Stomach (tissue), 9 donors: ENCODE measurements around the gene NARF. TPM values are rescaled to one million over a fixed set of nuclear protein-coding genes. Genes with fewer than 3 reads are reported as not detected.

Experiments used
- DNase-seq, 2 donors: peaks; one replicate each; pipeline versions ENCODE4 v3.0.0 to v3.0.0-alpha.2; 2013 to 2019
- H3K27ac ChIP-seq, 5 donors: fragments of 200-600 bp in 4 of 5; sonication (generic) in 4 of 5; one replicate each; pipeline ENCODE4 v1.5.1; 2013 to 2019; ENCODE audit warnings: mild to moderate bottlenecking in 1 of 5, moderate library complexity in 1 of 5
- H3K27me3 ChIP-seq, 3 donors: fragments of 200-600 bp; sonication (generic); one replicate each; pipeline ENCODE4 v1.5.1; 2017 to 2019; ENCODE audit warnings: mixed run types in 1 of 3
- H3K36me3 ChIP-seq, 4 donors: fragments of 200-600 bp; sonication (generic); 1 replicate in 3 of 4; 2 replicates in 1 of 4; pipeline ENCODE4 v1.5.1; 2016 to 2019
- H3K4me1 ChIP-seq, 4 donors: fragments of 200-600 bp; sonication (generic); one replicate each; pipeline ENCODE4 v1.5.1; 2016 to 2019
- H3K4me3 ChIP-seq, 4 donors: fragments of 200-600 bp; sonication (generic) in 3 of 4; one replicate each; pipeline ENCODE4 v1.5.1; 2016 to 2019; ENCODE audit warnings: mild to moderate bottlenecking in 1 of 4
- H3K9me3 ChIP-seq, 4 donors: fragments of 200-600 bp; sonication (generic); one replicate each; pipeline ENCODE4 v1.5.1; 2016 to 2019
- EP300 ChIP-seq: sonication (generic); formaldehyde crosslinking; IDR thresholded peaks from one replicate; pipeline ENCODE4 v1.6.1; 2017; ENCODE audit warnings: antibody characterized with exemption
- POLR2A ChIP-seq, 4 donors: fragments of 450-650 bp; IDR thresholded peaks; one replicate each; pipeline ENCODE4 v1.6.1; 2016; ENCODE audit warnings: antibody characterized with exemption in 4 of 4, control low read depth in 2 of 4, mild to moderate bottlenecking in 1 of 4, moderate library complexity in 1 of 4
- POLR2AphosphoS5 ChIP-seq, 3 donors: sonication (generic); formaldehyde crosslinking; IDR thresholded peaks; one replicate each; pipeline ENCODE4 v1.6.1; 2016; ENCODE audit warnings: antibody characterized with exemption in 3 of 3
- WGBS, 5 donors: extraction: QIAGEN DNeasy Blood & Tissue Kit in 3 of 5; methylation state at CpG; one replicate each; pipeline versions ENCODE4 v1.1.5 to v1.1.7; 2013 to 2018; 5-methylcytosine and 5-hydroxymethylcytosine counted together
- intact Hi-C: fragments of 100-400 bp; cut with DNase I; formaldehyde crosslinking; loops from one replicate; pipeline ENCODE4 v1.15.1; 2023; ENCODE audit warnings: low total_unique reads
- polyA plus RNA-seq, 3 donors: library from polyadenylated mRNA; stranded (reverse); fragments of 200-250 nt; gene quantifications; one replicate each; pipeline ENCODE4 v1.2.3, GENCODE V29; 2013
- total RNA-seq, 5 donors: library from RNA; depleted of rRNA; stranded (reverse); fragments of >200 nt; gene quantifications; one replicate each; pipeline versions ENCODE4 v1.1.0 to v1.2.3, GENCODE V29; 2014 to 2016
- TF ChIP-seq, protein P1 (sequence below), 7 experiments: fragments of 450-650 bp in 4 of 7; fragments of 200-600 bp in 3 of 7; sonication (generic) in 3 of 7; IDR thresholded peaks; one replicate each; pipeline ENCODE4 v1.5.1; 2016 to 2019; ENCODE audit warnings: antibody characterized with exemption in 7 of 7, control low read depth in 2 of 7, mild to moderate bottlenecking in 1 of 7
- donor health status: healthy with polysubstance abuse.
- donor health status: Bipolar disorder and iron deficiency.
- donor health status: healthy.

NARF gene
- total and polyA plus RNA-seq, 8 donors, result 29.4 to 83.9 (median 57.4) TPM

DNA sequence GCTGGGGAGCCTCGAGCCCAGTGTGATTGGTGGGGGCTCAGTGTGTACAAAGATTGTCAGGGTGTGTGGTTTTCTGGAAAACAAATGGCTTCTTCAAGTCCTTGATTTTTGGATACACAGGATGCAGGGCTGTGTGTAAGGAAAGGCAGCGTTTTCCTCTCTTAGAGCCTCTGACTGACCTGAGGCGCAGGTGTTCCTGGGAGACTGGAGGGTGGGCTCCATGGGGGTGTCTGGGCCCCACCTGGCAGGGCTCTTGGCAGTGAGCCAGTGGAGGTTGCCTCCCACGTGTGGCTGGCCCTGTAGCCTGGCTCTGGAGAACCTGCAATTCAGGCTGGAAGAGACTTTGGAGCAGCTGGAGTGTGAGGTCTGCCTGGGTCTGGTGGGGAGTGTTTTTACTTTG lies 66.0 kb downstream of the NARF start:
- TF ChIP-seq POLR2A (IDR thresholded peaks at IDR 0.05) (no peak), POLR2AphosphoS5 (IDR thresholded peaks at IDR 0.05) (no peak), EP300 (no peak)
- TF ChIP-seq, protein P1, sequence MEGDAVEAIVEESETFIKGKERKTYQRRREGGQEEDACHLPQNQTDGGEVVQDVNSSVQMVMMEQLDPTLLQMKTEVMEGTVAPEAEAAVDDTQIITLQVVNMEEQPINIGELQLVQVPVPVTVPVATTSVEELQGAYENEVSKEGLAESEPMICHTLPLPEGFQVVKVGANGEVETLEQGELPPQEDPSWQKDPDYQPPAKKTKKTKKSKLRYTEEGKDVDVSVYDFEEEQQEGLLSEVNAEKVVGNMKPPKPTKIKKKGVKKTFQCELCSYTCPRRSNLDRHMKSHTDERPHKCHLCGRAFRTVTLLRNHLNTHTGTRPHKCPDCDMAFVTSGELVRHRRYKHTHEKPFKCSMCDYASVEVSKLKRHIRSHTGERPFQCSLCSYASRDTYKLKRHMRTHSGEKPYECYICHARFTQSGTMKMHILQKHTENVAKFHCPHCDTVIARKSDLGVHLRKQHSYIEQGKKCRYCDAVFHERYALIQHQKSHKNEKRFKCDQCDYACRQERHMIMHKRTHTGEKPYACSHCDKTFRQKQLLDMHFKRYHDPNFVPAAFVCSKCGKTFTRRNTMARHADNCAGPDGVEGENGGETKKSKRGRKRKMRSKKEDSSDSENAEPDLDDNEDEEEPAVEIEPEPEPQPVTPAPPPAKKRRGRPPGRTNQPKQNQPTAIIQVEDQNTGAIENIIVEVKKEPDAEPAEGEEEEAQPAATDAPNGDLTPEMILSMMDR (IDR thresholded peaks at IDR 0.05), result no peak
- peak in 1 of 2 donors; percentile 81 for DNase-seq
- WGBS, 5 donors, result 7 to 38% (median 29%) methylated on average over 3 to 4 of the region's 4 CpGs
- no peak overlapping the region for H3K4me3 ChIP-seq
- H3K36me3 ChIP-seq, result no peaks in the 10 kb centered on the region
- peak overlapping the region in 2 of 5 donors; percentile 2 to 54 for H3K27ac ChIP-seq
- intact Hi-C loops, result no loop called here
- H3K9me3 ChIP-seq, result no peaks in the 10 kb centered on the region
- peaks cover 46 to 92% (median 78%) of the 10 kb centered on the region in 4 donors for H3K4me1 ChIP-seq
- no peaks in the 10 kb centered on the region for H3K27me3 ChIP-seq

DNA sequence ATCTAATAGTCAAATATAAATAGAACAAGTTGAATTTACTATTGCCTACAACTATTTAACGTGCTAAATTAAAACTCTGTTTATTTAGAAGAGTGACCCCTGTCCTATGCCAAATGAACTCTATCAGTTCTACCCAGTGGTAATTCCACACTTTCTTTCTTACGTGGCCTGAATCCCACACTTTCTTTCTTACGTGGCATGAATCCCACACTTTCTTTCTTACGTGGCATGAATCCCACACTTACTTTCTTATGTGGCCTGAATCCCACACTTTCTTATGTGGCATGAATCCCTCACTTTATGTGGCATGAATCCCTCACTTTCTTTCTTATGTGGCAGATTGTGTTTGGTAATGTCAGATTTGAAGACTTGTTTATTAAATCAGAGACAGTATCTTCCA lies 67.2 kb downstream of the NARF start:
- 39 to 74% (median 67%) methylated on average over 4 of the region's 4 CpGs for WGBS, 5 donors
- TF ChIP-seq EP300 (no peak), POLR2A (IDR thresholded peaks at IDR 0.05) (no peak), POLR2AphosphoS5 (IDR thresholded peaks at IDR 0.05) (no peak)
- TF ChIP-seq, protein P1 (IDR thresholded peaks at IDR 0.05), result no peak
- H3K27me3 ChIP-seq, result no peaks in the 10 kb centered on the region
- peaks cover 47 to 99% (median 82%) of the 10 kb centered on the region in 4 donors for H3K4me1 ChIP-seq
- intact Hi-C loops, result no loop called here
- DNase-seq, result no peak
- H3K9me3 ChIP-seq, result no peaks in the 10 kb centered on the region
- no peak overlapping the region for H3K4me3 ChIP-seq
- H3K27ac ChIP-seq, result peak overlapping the region in 2 of 5 donors; percentile 15 to 54
- H3K36me3 ChIP-seq, result no peaks in the 10 kb centered on the region

DNA sequence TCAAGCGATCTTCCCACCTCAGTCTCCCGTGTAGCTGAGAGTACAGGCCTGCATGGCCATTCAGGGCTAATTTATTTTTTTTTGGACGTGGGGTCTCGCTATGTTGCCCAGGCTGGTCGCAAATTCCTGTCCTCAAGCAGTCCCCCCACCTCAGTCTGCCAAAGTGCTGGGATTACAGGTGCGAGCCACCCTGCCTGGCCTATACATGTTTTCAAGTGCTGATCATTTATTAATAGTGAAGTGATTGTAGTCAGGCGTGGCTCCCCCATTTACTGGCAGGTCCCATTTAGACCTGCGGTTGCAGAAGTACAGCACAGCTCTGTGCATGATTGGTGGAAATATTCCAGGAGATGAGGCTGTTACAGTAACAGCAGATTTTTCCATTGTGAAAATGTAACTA lies 69.4 kb downstream of the NARF start:
- no peak overlapping the region for H3K4me3 ChIP-seq
- DNase-seq, result no peak
- H3K27ac ChIP-seq, result peak overlapping the region in 3 of 5 donors; percentile 10 to 73 (median 58)
- H3K4me1 ChIP-seq, result peaks cover 57 to 99% (median 78%) of the 10 kb centered on the region in 4 donors
- no peaks in the 10 kb centered on the region for H3K27me3 ChIP-seq
- no peaks in the 10 kb centered on the region for H3K9me3 ChIP-seq
- no peaks in the 10 kb centered on the region for H3K36me3 ChIP-seq
- TF ChIP-seq EP300 (no peak), POLR2A (IDR thresholded peaks at IDR 0.05) (no peak), POLR2AphosphoS5 (IDR thresholded peaks at IDR 0.05) (no peak)
- TF ChIP-seq, protein P1 (IDR thresholded peaks at IDR 0.05), result no peak
- 69 to 80% (median 72%) methylated on average over 8 of the region's 8 CpGs for WGBS, 5 donors
- intact Hi-C loops, result no loop called here

DNA sequence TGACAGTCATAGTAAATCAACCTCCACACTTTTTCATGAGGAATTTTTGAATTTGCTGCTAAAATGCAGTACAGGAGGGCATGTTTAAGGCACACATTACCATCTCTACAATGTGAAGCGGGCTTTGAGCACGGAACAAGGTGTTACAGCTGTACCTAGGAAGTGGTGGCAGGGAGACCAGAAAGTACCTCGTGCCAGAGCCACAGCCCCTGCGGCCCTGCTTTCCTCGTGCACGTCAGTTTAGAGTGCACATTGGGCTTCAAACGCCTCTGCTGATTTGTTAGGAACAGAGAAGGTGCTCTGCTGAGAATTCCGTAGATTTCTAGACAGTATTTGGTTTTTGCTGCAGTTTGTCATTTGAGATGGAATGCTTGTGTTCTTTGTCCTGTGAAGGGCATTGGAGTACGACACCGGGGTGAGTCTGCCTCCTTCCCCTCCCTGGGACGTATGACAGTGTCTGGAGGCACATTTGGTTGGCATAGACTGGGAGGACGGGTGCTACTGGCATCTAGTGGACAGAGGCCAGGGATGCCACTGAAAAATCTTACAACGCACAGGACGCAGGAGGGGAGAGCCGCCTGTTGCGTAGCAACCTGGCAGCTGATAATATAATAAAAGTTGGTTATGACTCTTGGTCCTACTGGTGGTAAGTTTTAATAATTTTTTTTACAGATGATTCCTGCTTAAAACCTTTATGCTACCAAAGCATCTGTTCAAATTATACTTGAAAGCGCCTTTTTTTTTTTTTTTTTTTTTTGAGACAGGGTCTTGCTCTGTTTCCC lies 70.1 kb downstream of the NARF start:
- H3K4me3 ChIP-seq, result no peak overlapping the region
- TF ChIP-seq POLR2AphosphoS5 (IDR thresholded peaks at IDR 0.05), result peak in 1 of 3 donors; percentile 20
- no peak for TF ChIP-seq POLR2A (IDR thresholded peaks at IDR 0.05)
- WGBS, 5 donors, result 29 to 44% (median 41%) methylated on average over 17 of the region's 17 CpGs
- no peaks in the 10 kb centered on the region for H3K36me3 ChIP-seq
- H3K4me1 ChIP-seq, result peaks cover 57 to 99% (median 80%) of the 10 kb centered on the region in 4 donors
- peak overlapping the region; percentile 6 to 73 (median 54) for H3K27ac ChIP-seq
- peak; percentile 33 to 78 for DNase-seq
- H3K27me3 ChIP-seq, result no peaks in the 10 kb centered on the region
- no peaks in the 10 kb centered on the region for H3K9me3 ChIP-seq
- intact Hi-C loops, result no loop called here

DNA sequence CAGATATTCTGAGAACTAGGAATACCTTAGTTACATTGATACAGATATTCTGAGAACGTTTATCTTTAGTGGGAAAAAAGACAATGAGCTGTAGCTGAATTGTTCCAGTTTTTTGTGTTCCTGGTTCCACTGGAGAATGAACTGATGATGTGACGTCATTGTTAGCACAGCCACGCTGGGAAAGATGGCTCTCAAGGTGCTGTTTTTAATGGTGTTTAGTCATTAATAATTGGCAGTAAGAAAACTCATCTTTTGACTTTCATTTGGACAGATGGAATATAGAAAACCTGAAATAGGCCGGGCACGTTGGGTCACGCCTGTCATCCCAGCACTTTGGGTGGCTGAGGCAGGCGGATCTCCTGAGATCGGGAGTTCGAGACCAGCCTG lies 71.4 kb downstream of the NARF start:
- Histone ChIP-seq H3K36me3 (no peaks in the 10 kb centered on the region), H3K27me3 (no peaks in the 10 kb centered on the region), H3K4me3 (no peak overlapping the region), H3K4me1 (peaks cover 61 to 97% (median 79%) of the 10 kb centered on the region in 4 donors), H3K27ac (peak overlapping the region in 1 of 5 donors; percentile 73), H3K9me3 (no peaks in the 10 kb centered on the region)
- 77 to 85% (median 79%) methylated on average over 9 of the region's 9 CpGs for WGBS, 5 donors
- TF ChIP-seq POLR2A (IDR thresholded peaks at IDR 0.05) (no peak), EP300 (no peak), POLR2AphosphoS5 (IDR thresholded peaks at IDR 0.05) (no peak)
- TF ChIP-seq, protein P1 (IDR thresholded peaks at IDR 0.05), result no peak
- intact Hi-C loops, result no loop called here
- DNase-seq, result no peak
